Measurements from ENCODE around the gene SGK1.

SGK1 gene

GRCh38 chr6:134254118-134254517 lies 63.8 kb downstream of the SGK1 start:
- Histone ChIP-seq H3K4me2 (ENCODE audit: low read length) (no peak overlapping the region), H3K4me1 (ENCODE audit: insufficient read depth, low read length, severe bottlenecking) (no peaks in the 10 kb centered on the region), H2AFZ (ENCODE audit: low read length) (no peak overlapping the region), H3K27me3 (ENCODE audit: insufficient read depth, low read length) (no peaks in the 10 kb centered on the region), H3K9me2 (ENCODE audit: low read depth, low read length) (no peaks in the 10 kb centered on the region), H4K20me1 (ENCODE audit: insufficient read depth, low read length) (no peaks in the 10 kb centered on the region), H3K79me2 (ENCODE audit: insufficient read depth, low read length) (no peaks in the 10 kb centered on the region), H3F3A (ENCODE audit: insufficient read depth, low read length) (no peaks in the 10 kb centered on the region), H3K9me3 (ENCODE audit: low read length) (no peaks in the 10 kb centered on the region), H3K9ac (ENCODE audit: low read length) (no peak overlapping the region), H3K4me3 (ENCODE audit: low read depth, low read length, poor library complexity, severe bottlenecking) (no peak overlapping the region), H3K36me3 (ENCODE audit: insufficient read depth, low read length) (no peaks in the 10 kb centered on the region), H3K27ac (ENCODE audit: low read depth, low read length, poor library complexity, severe bottlenecking) (no peak overlapping the region)
- TF ChIP-seq EZH2 (IDR thresholded peaks at IDR 0.05; ENCODE audit: borderline replicate concordance, low read length) (no peak), CTCF (IDR thresholded peaks at IDR 0.05; ENCODE audit: low read length) (no peak)

- Histone ChIP-seq H3K36me3 (ENCODE audit: insufficient read depth, low read length) (no peaks in the 10 kb centered on the region), H3K27ac (ENCODE audit: low read depth, low read length, poor library complexity, severe bottlenecking) (no peak overlapping the region), H3K4me3 (ENCODE audit: low read depth, low read length, poor library complexity, severe bottlenecking) (no peak overlapping the region), H3K4me1 (ENCODE audit: insufficient read depth, low read length, severe bottlenecking) (no peaks in the 10 kb centered on the region), H3K27me3 (ENCODE audit: insufficient read depth, low read length) (no peaks in the 10 kb centered on the region), H3F3A (ENCODE audit: insufficient read depth, low read length) (no peaks in the 10 kb centered on the region), H3K9me3 (ENCODE audit: low read length) (no peaks in the 10 kb centered on the region), H3K4me2 (ENCODE audit: low read length) (no peak overlapping the region), H3K9ac (ENCODE audit: low read length) (no peak overlapping the region), H3K79me2 (ENCODE audit: insufficient read depth, low read length) (no peaks in the 10 kb centered on the region), H4K20me1 (ENCODE audit: insufficient read depth, low read length) (no peaks in the 10 kb centered on the region), H2AFZ (ENCODE audit: low read length) (no peak overlapping the region), H3K9me2 (ENCODE audit: low read depth, low read length) (no peaks in the 10 kb centered on the region)
- no peak for TF ChIP-seq EZH2 (IDR thresholded peaks at IDR 0.05; ENCODE audit: borderline replicate concordance, low read length)
- TF ChIP-seq CTCF (IDR thresholded peaks at IDR 0.05; ENCODE audit: low read length): no peak
Observed at GRCh38 chr6:134253681-134254080, 64.2 kb downstream of the SGK1 start.

GRCh38 chr6:134251320-134251719 lies 66.6 kb downstream of the SGK1 start:
- no peaks in the 10 kb centered on the region for H3K9me3 ChIP-seq (ENCODE audit: low read length)
- H2AFZ ChIP-seq (ENCODE audit: low read length): no peak overlapping the region
- H3K4me3 ChIP-seq (ENCODE audit: low read depth, low read length, poor library complexity, severe bottlenecking): no peak overlapping the region
- TF ChIP-seq EZH2 (IDR thresholded peaks at IDR 0.05; ENCODE audit: borderline replicate concordance, low read length): no peak
- no peak for TF ChIP-seq CTCF (IDR thresholded peaks at IDR 0.05; ENCODE audit: low read length)
- H3K9me2 ChIP-seq (ENCODE audit: low read depth, low read length): no peaks in the 10 kb centered on the region
- H3K36me3 ChIP-seq (ENCODE audit: insufficient read depth, low read length): no peaks in the 10 kb centered on the region
- no peak overlapping the region for H3K9ac ChIP-seq (ENCODE audit: low read length)
- H3K27me3 ChIP-seq (ENCODE audit: insufficient read depth, low read length): no peaks in the 10 kb centered on the region
- no peaks in the 10 kb centered on the region for H4K20me1 ChIP-seq (ENCODE audit: insufficient read depth, low read length)
- H3K79me2 ChIP-seq (ENCODE audit: insufficient read depth, low read length): no peaks in the 10 kb centered on the region
- H3K4me2 ChIP-seq (ENCODE audit: low read length): no peak overlapping the region
- H3F3A ChIP-seq (ENCODE audit: insufficient read depth, low read length): no peaks in the 10 kb centered on the region
- peaks cover 9% of the 10 kb centered on the region for H3K4me1 ChIP-seq (ENCODE audit: insufficient read depth, low read length, severe bottlenecking)
- no peak overlapping the region for H3K27ac ChIP-seq (ENCODE audit: low read depth, low read length, poor library complexity, severe bottlenecking)
